Measurements from ENCODE around the gene GSTM2.

The GSTM2 gene

GRCh38 chr1:109642626-109643025, 25.2 kb upstream of the GSTM2 start:
- in situ Hi-C loops (cut with MboI; ENCODE audit: low sequenced_read_pairs), result loop anchor here (5.0 kb wide), 1 partner anchor 130 kb away; no protein-coding TSS in a partner anchor

GRCh38 chr1:109643385-109644230, 24.2 kb upstream of the GSTM2 start:
- in situ Hi-C loops (cut with MboI; ENCODE audit: low sequenced_read_pairs), result loop anchor here (5.0 kb wide), 1 partner anchor 129 kb away; no protein-coding TSS in a partner anchor

GRCh38 chr1:109644670-109645069, 23.2 kb upstream of the GSTM2 start:
- in situ Hi-C loops (cut with MboI; ENCODE audit: low sequenced_read_pairs), result loop anchor here (5.0 kb wide), 1 partner anchor 128 kb away; no protein-coding TSS in a partner anchor

- in situ Hi-C loops (cut with MboI; ENCODE audit: low sequenced_read_pairs), result no loop called here
Observed at GRCh38 chr1:109649491-109649914, 18.4 kb upstream of the GSTM2 start.

GRCh38 chr1:109650609-109651008, 17.2 kb upstream of the GSTM2 start:
- in situ Hi-C loops (cut with MboI; ENCODE audit: low sequenced_read_pairs), result loop anchor here (25.0 kb wide), 1 partner anchor 337 kb away; the partner anchor contains the start of gene AHCYL1

GRCh38 chr1:109652402-109652801, 15.5 kb upstream of the GSTM2 start:
- in situ Hi-C loops (cut with MboI; ENCODE audit: low sequenced_read_pairs), result loop anchor here (25.0 kb wide), 1 partner anchor 335 kb away; the partner anchor contains the start of gene AHCYL1

- in situ Hi-C loops (cut with MboI; ENCODE audit: low sequenced_read_pairs), result loop anchor here (25.0 kb wide), 1 partner anchor 334 kb away; the partner anchor contains the start of gene AHCYL1
Observed at GRCh38 chr1:109653306-109653705, 14.6 kb upstream of the GSTM2 start.

GRCh38 chr1:109654519-109654918, 13.3 kb upstream of the GSTM2 start:
- in situ Hi-C loops (cut with MboI; ENCODE audit: low sequenced_read_pairs), result loop anchor here (25.0 kb wide), 1 partner anchor 333 kb away; the partner anchor contains the start of gene AHCYL1

- in situ Hi-C loops (cut with MboI; ENCODE audit: low sequenced_read_pairs), result loop anchor here (25.0 kb wide), 1 partner anchor 331 kb away; the partner anchor contains the start of gene AHCYL1
Observed at GRCh38 chr1:109655615-109656519, 12.0 kb upstream of the GSTM2 start, which contains the start of gene GSTM4. Gene GSTM4, plus strand, starts transcription at chr1:109656099. Its CDS starts 291 bp downstream, at chr1:109656390.

GRCh38 chr1:109657395-109657794, 10.5 kb upstream of the GSTM2 start:
- in situ Hi-C loops (cut with MboI; ENCODE audit: low sequenced_read_pairs), result loop anchor here (25.0 kb wide), 1 partner anchor 330 kb away; the partner anchor contains the start of gene AHCYL1

- in situ Hi-C loops (cut with MboI; ENCODE audit: low sequenced_read_pairs), result loop anchor here (25.0 kb wide), 1 partner anchor 329 kb away; the partner anchor contains the start of gene AHCYL1
Observed at GRCh38 chr1:109657970-109658369, 9.9 kb upstream of the GSTM2 start.

- in situ Hi-C loops (cut with MboI; ENCODE audit: low sequenced_read_pairs), result loop anchor here (25.0 kb wide), 1 partner anchor 329 kb away; the partner anchor contains the start of gene AHCYL1
Observed at GRCh38 chr1:109658533-109659042, 9.3 kb upstream of the GSTM2 start.

- in situ Hi-C loops (cut with MboI; ENCODE audit: low sequenced_read_pairs), result loop anchor here (25.0 kb wide), 1 partner anchor 328 kb away; the partner anchor contains the start of gene AHCYL1
Observed at GRCh38 chr1:109659145-109659544, 8.7 kb upstream of the GSTM2 start.

- in situ Hi-C loops (cut with MboI; ENCODE audit: low sequenced_read_pairs), result loop anchor here (25.0 kb wide), 1 partner anchor 327 kb away; the partner anchor contains the start of gene AHCYL1
Observed at GRCh38 chr1:109659997-109660690, 7.7 kb upstream of the GSTM2 start.

- in situ Hi-C loops (cut with MboI; ENCODE audit: low sequenced_read_pairs), result loop anchor here (25.0 kb wide), 1 partner anchor 327 kb away; the partner anchor contains the start of gene AHCYL1
Observed at GRCh38 chr1:109660691-109661026, 7.2 kb upstream of the GSTM2 start.

- in situ Hi-C loops (cut with MboI; ENCODE audit: low sequenced_read_pairs), result loop anchor here (25.0 kb wide), 1 partner anchor 326 kb away; the partner anchor contains the start of gene AHCYL1
Observed at GRCh38 chr1:109661391-109661790, 6.5 kb upstream of the GSTM2 start.

- in situ Hi-C loops (cut with MboI; ENCODE audit: low sequenced_read_pairs), result loop anchor here (25.0 kb wide), 1 partner anchor 323 kb away; the partner anchor contains the start of gene AHCYL1
Observed at GRCh38 chr1:109664671-109665070, 3.2 kb upstream of the GSTM2 start.

GRCh38 chr1:109668123-109668775, 392 bp downstream of the GSTM2 start:
- in situ Hi-C loops (cut with MboI; ENCODE audit: low sequenced_read_pairs), result loop anchor here (25.0 kb wide), 1 partner anchor 319 kb away; the partner anchor contains the start of gene AHCYL1
